Measurements from ENCODE around the gene ZNF84.

Gene ZNF84

DNA sequence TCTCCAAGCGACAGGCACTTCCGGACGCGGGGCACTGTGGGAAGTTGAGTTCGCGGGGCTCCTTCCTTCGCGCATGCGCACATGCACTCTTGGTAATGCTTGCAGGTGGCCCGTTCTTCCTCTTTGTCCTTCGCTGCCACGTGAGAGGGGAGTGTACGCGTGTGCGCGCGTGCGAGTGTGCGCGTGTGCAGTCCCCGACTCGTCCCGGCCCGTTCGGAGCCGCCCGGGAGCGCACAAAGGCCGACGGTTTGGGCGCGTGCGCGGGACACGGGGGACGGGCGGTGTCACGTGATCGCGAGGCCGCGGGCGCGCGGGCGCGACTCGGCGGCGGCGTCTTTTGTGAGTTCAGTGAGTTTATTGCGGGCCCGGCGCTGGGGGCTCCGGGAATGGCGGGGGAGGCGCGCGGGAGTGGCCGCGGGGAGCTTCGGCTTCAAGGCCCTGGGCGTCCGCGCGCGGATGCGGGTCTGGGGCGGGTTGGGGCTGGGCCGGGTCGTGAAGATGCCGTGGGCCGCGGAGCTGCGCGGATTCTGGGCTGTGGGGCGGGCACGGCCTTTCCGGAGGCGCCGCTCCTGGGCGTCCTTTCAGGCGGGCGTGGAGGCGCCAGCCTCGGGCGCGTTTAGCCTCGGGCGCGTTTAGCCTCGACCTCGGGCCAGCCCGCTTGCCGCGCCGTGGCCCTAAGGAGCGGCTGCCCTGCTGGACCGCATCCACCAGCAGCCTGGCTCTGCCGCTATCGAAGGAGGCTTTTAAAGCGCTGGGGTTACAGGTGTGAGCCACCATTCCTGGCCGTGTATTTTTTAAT is at the start of gene ZNF84:
TSS of gene ZNF84 (plus strand) at position 303 of the 799 bp plus-strand sequence. CDS start 3,959 bp downstream, outside the sequence.
- FAIRE-seq = peak; percentile 97

DNA sequence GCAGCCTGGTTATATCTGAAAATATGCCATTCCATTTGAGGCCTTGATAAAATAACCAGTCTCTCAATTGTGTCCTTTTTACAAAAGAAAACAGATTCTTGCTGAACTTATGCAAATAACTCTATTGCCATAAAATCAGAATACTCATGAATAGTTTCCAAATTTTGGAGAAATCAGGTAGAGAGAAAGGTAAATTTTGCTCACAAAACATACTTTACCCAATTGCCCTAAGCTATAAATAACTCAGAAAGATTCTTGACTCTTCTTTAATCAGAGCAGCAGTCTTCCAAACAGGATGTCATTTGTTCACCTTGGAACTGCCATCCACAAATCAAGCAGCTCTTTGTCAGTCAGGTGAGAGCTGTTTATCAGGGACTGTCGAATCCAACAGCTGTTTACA is 38.6 kb upstream of the ZNF84 start:
- FAIRE-seq = no peak

DNA sequence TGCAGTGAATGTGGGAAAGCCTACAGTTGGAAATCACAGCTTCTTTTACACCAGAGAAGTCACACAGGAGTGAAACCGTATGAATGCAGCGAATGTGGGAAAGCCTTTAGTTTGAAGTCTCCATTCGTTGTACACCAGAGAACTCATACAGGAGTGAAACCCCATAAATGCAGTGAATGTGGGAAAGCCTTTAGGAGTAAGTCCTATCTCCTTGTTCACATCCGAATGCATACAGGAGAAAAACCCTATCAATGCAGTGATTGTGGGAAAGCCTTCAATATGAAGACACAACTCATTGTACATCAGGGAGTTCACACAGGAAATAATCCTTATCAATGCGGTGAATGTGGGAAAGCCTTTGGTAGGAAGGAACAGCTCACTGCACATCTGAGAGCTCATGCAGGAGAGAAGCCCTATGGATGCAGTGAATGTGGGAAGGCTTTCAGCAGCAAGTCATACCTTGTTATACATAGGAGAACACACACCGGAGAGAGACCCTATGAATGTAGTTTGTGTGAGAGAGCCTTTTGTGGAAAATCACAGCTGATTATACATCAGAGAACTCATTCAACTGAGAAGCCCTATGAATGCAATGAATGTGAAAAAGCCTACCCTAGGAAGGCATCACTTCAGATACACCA is 26.5 kb upstream of the ZNF84 start:
- FAIRE-seq = no peak

DNA sequence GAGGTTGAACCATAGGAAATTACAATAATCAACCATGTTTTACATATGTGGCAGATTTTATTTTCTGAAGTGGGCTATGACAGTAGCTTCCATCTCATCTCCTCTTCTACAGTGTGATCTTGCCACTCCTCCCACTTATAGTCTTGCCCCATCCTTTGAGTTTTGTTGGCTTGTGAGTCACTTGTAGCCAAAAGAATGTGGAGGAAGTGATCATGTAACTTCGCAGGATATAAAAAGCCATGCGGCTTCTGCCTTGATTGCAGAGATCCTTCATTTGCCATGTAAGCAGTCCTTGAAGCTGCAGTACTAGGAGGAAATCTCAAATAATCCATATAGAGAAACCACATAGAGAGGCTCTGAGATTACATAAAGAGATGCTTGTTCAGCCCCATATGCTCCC is 13.7 kb upstream of the ZNF84 start:
- FAIRE-seq = no peak

DNA sequence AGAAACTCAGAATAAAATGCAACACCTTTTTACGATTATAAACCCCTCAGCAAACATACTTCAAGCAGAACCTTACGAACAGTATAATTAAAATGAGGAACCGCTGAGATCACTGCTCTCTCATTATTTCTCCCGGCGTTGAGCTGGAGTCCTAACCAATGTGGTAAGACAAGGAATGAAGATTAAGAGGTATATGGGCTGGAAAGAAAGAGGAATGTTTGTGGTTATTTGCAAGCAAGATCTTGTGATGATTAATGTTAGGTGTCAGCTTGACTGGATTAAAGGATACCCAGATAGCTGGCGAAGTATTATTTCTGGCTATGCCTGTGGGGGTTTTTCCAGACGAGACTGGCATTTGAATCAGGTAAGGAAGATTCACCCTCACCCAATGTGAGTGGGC is 10.3 kb upstream of the ZNF84 start:
- FAIRE-seq = no peak

DNA sequence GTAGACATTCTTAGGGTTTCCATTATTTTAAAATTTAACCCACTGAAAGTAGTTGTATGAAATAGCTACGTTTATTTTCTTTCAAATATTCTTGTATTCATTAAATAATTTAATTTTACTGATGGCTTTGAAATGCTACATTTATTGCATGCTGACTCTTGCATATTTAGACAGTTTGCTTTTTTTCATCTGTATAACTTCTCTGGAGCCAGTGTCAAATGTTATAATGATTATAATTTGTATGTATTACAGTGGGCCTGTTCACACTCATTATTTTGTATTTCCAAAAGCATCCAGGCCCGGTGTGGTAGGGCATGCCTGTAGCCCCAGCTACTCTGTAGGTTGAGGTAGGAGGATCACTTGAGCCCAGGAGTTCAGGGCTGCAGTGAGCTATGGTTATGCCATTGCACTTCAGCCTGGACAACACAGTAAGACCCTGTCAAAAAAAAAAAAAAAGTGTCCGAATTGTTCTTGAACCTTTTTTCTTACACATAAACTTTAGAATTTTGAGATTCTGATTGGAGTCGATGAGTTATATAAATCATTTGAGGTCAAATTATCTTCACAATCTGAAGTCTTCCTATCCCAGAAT is 905 bp downstream of the ZNF84 start:
- FAIRE-seq = no peak

DNA sequence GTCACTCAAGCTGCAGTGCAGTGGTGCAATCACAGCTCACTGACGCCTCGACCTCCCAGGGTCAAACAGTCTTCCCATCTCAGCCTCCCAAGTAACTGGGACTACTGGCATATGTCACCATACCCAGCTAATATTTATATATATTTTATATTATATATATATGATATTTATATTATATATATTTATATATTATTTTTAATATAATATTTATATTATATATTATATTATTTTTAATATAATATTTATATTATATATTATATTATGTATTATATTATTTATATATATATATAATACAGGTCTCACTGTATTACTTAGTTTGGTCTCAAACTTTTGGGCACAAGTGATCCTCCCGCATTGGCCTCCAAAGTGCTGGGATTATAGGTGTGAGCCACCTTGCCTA is 9.4 kb downstream of the ZNF84 start:
- FAIRE-seq = peak; percentile 93

DNA sequence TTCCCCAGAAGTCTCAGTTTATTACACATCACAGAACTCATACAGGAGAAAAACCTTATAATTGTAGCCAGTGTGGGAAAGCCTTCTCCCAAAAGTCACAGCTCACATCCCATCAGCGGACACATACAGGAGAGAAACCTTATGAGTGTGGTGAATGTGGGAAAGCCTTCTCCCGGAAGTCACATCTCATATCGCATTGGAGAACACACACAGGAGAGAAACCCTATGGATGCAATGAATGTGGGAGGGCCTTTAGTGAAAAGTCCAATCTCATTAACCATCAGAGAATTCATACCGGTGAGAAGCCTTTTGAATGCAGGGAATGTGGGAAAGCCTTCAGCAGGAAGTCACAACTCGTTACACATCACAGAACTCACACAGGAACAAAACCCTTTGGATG is 20.1 kb downstream of the ZNF84 start:
- FAIRE-seq = no peak

DNA sequence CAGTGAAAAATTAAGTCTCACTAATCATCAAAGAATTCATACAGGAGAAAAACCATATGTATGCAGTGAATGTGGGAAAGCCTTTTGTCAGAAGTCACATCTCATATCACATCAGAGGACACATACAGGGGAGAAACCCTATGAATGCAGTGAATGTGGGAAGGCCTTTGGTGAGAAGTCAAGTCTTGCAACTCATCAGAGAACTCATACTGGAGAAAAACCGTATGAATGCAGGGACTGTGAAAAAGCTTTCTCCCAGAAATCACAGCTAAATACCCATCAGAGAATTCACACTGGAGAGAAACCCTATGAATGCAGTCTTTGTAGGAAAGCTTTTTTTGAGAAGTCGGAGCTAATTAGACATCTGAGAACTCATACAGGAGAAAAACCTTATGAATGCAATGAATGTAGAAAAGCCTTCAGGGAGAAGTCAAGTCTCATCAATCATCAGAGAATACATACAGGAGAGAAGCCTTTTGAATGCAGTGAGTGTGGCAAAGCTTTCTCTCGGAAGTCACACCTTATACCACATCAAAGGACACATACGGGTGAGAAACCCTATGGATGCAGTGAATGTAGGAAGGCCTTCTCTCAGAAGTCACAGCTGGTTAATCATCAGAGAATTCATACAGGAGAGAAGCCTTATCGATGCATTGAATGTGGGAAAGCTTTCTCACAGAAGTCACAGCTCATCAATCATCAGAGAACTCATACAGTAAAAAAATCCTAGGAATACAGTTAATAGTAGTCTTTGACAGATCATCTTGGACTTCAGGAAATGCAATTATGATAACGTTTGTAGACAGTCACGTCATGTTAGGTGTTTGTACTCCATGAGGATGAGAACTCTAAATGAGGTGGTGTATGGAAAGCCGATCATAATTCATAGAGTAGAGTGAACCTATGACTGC is 21.1 kb downstream of the ZNF84 start:
- no peak for FAIRE-seq

DNA sequence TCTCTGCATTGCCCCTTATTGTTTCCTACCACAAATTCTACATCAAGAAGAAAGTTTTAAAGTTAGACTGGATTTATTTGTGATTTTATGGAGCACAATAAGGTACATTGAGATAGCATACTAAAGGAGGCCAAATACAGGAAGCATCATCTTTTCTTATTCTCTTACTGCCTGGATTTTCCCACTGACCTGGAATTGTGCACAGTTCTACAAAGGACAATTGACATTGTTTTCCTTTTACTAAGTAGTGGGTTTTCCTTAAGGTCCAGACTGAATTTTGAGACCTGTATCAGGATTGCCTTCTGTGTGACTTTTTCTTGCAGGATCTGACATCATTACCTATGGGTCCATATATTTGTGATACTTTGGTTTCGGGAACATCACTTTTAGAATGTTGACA is 24.6 kb downstream of the ZNF84 start:
- no peak for FAIRE-seq

DNA sequence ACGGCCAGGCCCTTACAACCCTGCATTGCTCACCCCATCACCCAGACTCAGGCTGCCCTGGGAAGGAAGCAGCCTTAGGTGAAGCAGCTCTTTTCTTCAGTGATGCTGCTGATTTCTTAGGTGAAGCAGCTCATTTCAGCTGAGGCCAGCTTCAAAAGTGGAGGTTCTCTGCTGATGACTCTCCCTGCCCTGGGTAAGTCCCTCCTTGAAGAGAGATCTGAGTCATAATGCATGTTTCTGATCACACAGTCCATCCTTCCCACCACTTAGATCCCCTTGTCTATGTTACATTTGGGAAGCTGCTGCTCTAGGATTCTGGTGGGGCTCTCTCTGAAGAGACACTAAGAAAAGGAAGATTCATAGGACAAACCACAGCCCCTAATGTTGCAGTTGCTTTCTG is 26.2 kb downstream of the ZNF84 start:
- FAIRE-seq = no peak

DNA sequence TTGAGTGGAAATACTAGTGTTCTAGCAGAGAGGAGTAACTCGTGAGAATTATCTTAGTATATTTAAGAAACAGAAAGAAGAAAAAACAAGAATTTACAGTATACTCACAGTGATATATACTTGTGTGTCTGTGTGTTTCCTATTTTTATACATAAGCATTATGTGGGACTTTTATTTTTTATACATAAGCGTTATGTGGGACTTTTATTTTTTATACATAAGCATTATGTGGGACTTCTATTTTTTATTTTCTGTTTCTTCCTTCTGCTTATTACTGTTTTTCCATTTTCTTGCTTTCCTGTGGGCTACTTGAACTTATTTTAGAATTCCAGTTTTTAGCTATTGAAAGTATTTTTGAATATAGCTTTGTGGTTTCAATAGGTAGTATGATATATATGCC is 36.5 kb downstream of the ZNF84 start:
- no peak for FAIRE-seq

DNA sequence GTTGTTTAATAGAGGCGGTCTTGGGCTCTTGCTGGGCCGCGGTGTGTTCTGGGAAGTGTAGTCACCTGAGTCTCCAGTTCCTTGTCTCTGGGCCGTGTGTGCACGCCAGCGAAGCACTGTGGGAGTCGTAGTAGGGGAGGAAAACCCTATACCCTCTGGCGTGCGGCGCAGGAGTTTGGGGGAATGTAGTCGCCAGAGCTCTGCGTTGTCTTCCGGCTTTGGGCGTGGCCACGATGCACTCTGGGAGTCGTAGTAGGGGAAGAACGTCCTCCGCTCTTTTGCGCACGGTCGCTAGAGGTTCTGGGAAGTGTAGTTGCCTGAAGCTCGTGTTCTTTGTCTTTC is 42.7 kb downstream of the ZNF84 start:
- peak; percentile 97 for FAIRE-seq

DNA sequence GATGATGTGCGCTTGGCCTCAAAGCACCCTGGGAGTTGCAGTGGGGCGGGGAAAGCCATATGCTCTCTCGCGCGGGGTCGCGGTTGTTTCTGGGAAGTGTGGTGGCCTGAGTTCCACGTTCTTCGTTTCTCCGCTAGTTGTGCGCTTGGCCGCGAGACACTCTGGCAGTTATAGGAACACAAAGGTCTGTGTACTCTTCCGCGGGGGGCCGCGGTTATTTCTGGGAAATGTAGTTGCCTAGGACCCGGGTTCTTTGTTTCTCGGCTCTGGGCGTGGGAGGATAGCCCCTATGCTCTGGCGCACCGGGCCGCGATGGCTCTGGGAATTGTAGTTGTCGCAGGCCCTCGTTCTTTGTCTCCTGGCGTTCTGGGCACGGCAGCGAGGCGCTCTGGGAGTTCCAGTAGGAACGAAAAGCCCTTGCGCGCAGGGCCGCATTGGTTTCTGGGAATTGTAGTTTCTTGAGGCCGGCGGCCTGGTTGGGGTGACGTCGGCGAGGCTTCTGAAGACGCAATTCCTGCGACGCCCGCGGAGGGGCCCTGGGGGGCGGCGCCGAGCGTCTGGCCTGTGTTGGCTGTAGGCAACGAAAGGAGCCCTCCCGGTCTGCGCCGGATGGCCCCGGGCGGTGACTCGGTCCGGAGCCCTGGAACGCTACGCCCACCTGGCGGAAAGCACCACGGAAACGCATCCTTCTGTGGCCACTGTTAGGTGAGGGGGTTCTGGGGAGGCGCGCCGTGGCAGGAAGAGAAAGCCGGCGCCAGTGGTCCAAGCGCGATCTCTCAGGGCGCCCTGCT is 43.3 kb downstream of the ZNF84 start, which contains the start of gene ZNF140:
TSS of gene ZNF140 (plus strand) at position 556 of the 791 bp plus-strand sequence. CDS start 398 bp downstream, outside the sequence.
- FAIRE-seq = peak; percentile 53

DNA sequence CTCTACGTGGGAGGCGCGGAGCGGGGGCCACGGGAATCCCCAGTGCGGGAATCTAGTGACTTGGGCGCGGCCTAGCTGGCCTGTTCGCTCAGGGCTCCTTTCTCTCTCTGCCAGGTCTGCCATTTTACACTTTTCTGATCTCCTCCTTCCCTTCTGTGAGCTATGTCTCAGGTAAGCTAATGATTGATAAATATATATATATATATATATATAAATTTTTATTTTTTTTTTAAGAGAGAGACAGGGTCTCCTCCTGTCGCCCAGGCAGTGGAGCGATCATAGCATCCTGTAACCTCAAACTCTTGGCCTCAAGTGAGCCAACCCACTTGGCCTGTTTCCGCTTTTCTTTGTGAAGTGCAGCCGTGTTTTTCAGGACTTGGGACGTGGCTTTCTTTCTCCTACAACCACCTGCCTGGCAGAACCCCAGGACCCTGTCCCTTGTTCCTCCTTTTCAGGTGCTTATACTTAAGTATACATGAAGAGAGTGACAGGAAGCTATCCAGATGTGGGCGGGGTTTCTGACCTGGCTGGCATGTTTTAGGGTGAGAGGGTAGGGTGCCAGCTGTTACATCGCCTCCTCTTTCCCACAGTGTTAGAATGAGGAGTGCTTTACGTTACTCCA is 44.0 kb downstream of the ZNF84 start:
- no peak for FAIRE-seq

DNA sequence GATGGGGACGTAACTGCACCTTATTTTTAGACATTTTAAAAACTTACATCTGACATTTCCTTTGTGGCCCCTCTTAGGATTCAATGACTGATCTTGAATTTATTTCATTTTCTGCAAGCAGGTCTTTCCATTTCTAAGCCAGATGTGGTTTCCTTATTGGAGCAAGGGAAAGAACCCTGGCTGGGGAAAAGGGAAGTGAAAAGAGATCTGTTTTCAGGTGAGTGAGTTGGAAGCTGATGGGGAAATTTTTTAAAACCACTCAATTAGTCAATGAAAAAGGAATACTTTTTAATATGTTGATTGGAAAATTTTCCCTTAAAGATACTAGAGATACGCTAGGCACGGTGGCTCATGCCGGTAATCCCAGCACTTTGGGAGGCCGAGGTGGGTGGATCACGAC is 46.0 kb downstream of the ZNF84 start:
- no peak for FAIRE-seq

DNA sequence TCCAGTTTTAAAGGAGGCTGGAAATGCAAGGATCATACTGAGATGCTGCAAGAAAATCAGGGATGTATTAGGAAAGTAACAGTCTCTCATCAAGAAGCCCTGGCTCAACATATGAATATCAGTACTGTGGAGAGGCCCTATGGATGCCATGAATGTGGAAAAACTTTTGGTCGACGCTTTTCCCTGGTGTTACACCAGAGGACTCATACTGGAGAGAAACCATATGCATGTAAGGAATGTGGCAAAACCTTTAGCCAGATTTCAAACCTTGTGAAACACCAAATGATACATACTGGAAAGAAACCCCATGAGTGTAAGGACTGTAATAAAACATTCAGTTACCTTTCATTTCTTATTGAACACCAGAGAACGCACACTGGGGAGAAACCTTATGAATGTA is 68.3 kb downstream of the ZNF84 start:
- no peak for FAIRE-seq

DNA sequence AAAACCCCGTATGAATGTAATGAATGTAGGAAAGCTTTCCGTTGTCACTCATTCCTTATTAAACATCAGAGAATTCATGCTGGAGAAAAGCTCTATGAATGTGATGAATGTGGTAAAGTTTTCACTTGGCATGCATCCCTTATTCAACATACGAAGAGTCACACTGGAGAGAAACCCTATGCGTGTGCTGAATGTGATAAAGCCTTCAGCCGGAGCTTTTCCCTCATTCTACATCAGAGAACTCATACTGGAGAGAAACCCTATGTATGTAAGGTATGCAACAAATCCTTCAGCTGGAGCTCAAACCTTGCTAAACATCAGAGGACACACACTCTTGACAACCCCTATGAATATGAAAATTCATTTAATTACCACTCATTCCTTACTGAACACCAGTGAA is 68.9 kb downstream of the ZNF84 start:
- FAIRE-seq = no peak

DNA sequence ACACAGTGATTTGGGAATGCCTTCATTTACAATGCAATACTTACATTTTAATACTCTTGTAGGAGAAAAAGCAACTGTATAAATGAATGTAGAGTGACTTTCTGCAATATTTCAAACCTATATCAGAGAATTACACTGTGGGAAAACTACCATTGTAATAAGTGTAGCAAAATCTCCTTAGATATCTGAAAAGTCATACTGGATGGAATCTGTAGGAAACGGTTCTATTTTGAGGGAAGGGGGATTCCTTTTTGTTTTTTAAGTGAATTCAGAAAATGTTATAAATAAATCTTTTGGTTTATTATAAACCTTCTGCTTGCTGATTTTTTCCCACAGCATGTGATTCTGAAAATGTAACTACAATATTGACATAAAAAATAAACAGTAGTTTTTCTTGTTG is 69.8 kb downstream of the ZNF84 start:
- FAIRE-seq = no peak

DNA sequence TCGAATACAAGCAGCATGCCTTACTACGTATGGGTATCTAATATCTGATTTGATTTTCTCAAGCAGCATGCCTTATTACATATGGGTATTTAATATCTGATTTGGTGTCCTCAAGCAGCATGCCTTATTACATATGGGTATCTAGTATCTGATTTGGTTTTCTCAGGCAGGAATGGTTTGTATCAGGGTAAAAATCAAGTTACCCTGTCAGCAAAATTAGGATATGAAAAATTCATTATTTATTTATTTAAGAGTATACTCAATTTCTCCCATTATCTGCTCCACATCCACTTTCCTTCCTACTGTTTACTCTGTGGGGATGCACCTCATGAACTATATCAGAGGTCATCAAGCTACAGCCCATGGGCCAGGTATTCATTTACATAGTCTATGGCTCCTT is 70.8 kb downstream of the ZNF84 start:
- FAIRE-seq = no peak

All from G401.6 (cell line).